HepG2 (cell line): ENCODE data around the gene SRRT. TPM values are rescaled to one million over a fixed set of nuclear protein-coding genes. Genes with fewer than 3 reads are reported as not detected.

Experiments
- ASH2L ChIP-seq: fragments of 300-600, 200-600 bp; sonication (generic); IDR thresholded peaks from 2 replicates; pipeline ENCODE4 v1.7.0; 2017; ENCODE audit warnings: low read depth, mild to moderate bottlenecking, moderate library complexity, mixed read lengths, low read length; ENCODE audit not compliant: insufficient read length
- BCL3 ChIP-seq: sonication (generic); formaldehyde crosslinking; IDR thresholded peaks from 2 replicates; pipeline ENCODE4 v1.5.1; 2020; ENCODE audit warnings: mild to moderate bottlenecking, missing genetic modification reagents, moderate library complexity
- FOXP4 ChIP-seq: sonication (generic); formaldehyde crosslinking; IDR thresholded peaks from 2 replicates; pipeline ENCODE4 v1.4.0; 2020; ENCODE audit warnings: missing genetic modification reagents
- HNF1B ChIP-seq: sonication (generic); formaldehyde crosslinking; IDR thresholded peaks from 2 replicates; pipeline ENCODE4 v1.5.1; 2020; ENCODE audit warnings: mild to moderate bottlenecking, moderate library complexity, missing genetic modification reagents
- KDM2A ChIP-seq: sonication (generic); formaldehyde crosslinking; IDR thresholded peaks from 2 replicates; pipeline ENCODE4 v1.4.0; 2020; ENCODE audit warnings: low read depth, missing genetic modification reagents, borderline replicate concordance
- MIER2 ChIP-seq: IDR thresholded peaks from 2 replicates; pipeline ENCODE4 v1.6.1; 2016; ENCODE audit warnings: missing biosample characterization, missing genetic modification reagents
- NR2F6 ChIP-seq, 2 experiments: IDR thresholded peaks; 2 replicates each; pipeline ENCODE4 v1.6.1; 2016; ENCODE audit warnings: antibody characterized with exemption in 1 of 2, mild to moderate bottlenecking in 1 of 2
- RFX1 ChIP-seq: fragments of 450-650 bp; IDR thresholded peaks from 2 replicates; pipeline ENCODE4 v1.6.1; 2017
- SNAPC2 ChIP-seq: sonication (generic); formaldehyde crosslinking; IDR thresholded peaks from 2 replicates; pipeline ENCODE4 v1.8.1; 2022; ENCODE audit warnings: mild to moderate bottlenecking, missing genetic modification reagents
- SOX5 ChIP-seq: IDR thresholded peaks from 2 replicates; pipeline ENCODE4 v1.6.1; 2016; ENCODE audit warnings: borderline replicate concordance
- SOX6 ChIP-seq, 2 experiments: fragments of 450-650 bp in 1 of 2; sonication (generic) in 1 of 2; formaldehyde crosslinking in 1 of 2; IDR thresholded peaks; 2 replicates each; pipeline versions ENCODE4 v1.4.0 to v1.6.1; 2017 to 2020; ENCODE audit warnings: antibody characterized with exemption in 1 of 2, mild to moderate bottlenecking in 1 of 2, missing genetic modification reagents in 1 of 2
- TBX2 ChIP-seq: sonication (generic); formaldehyde crosslinking; IDR thresholded peaks from 2 replicates; pipeline ENCODE4 v1.5.0; 2020; ENCODE audit warnings: missing genetic modification reagents, mild to moderate bottlenecking, borderline replicate concordance
- THAP11 ChIP-seq: IDR thresholded peaks from 2 replicates; pipeline ENCODE4 v1.6.1; 2016; ENCODE audit warnings: missing biosample characterization, missing genetic modification reagents
- ZBTB20 ChIP-seq: sonication (generic); formaldehyde crosslinking; IDR thresholded peaks from 2 replicates; pipeline ENCODE4 v1.8.1; 2023; ENCODE audit warnings: missing genetic modification reagents, low read depth, mild to moderate bottlenecking, borderline replicate concordance
- ZC3H13 ChIP-seq: sonication (generic); formaldehyde crosslinking; IDR thresholded peaks from 2 replicates; pipeline ENCODE4 v1.8.1; 2023; ENCODE audit warnings: mild to moderate bottlenecking, missing genetic modification reagents, moderate library complexity
- ZNF619 ChIP-seq: sonication (generic); formaldehyde crosslinking; IDR thresholded peaks from 2 replicates; pipeline ENCODE4 v1.4.0; 2020; ENCODE audit warnings: mild to moderate bottlenecking, missing genetic modification reagents
- ZNF709 ChIP-seq: sonication (generic); formaldehyde crosslinking; IDR thresholded peaks from 2 replicates; pipeline ENCODE4 v1.5.0; 2020; ENCODE audit warnings: mild to moderate bottlenecking, missing genetic modification reagents
- ZNF770 ChIP-seq: sonication (generic); formaldehyde crosslinking; IDR thresholded peaks from 2 replicates; pipeline ENCODE4 v1.5.0; 2020; ENCODE audit warnings: mild to moderate bottlenecking, missing genetic modification reagents
- ZNF781 ChIP-seq: sonication (generic); formaldehyde crosslinking; IDR thresholded peaks from 2 replicates; pipeline ENCODE4 v1.5.1; 2020; ENCODE audit warnings: borderline replicate concordance, mild to moderate bottlenecking, missing genetic modification reagents; ENCODE audit errors: not compliant biosample characterization
- polyA plus RNA-seq, 8 experiments: library from polyadenylated mRNA; depleted of rRNA in 3 of 8; stranded (reverse) in 7 of 8; unstranded in 1 of 8; fragments of >200 nt; fragmentation: Illumina TruSeq in 4 of 8; extraction: Trizol in 4 of 8; gene quantifications; 2 replicates each; pipeline versions ENCODE4 v1.2.1 to v1.2.3, GENCODE V29; 2011 to 2016; ENCODE audit warnings: low read depth in 4 of 8, missing spikeins in 1 of 8, mixed read lengths in 1 of 8; ENCODE audit not compliant: insufficient read depth in 1 of 8
- total RNA-seq, 5 experiments: library from RNA; depleted of rRNA; stranded (reverse); fragments of >200 nt; fragmentation: Illumina TruSeq; extraction: Trizol; gene quantifications; 2 replicates each; pipeline ENCODE4 v1.2.3, GENCODE V29; 2016; ENCODE audit warnings: low read depth in 1 of 5

SRRT gene
- total and polyA plus RNA-seq, 2 of the 13 experiments (the other 11 are each of a cell fraction or from before 2014, with no cell fraction given) = 26.2 to 106 TPM

GRCh38 chr7:100827330-100828226, 47.3 kb upstream of the SRRT start, which contains the start of gene EPHB4 (continued):
- TF ChIP-seq FOXP4 = peak; percentile 66
- no peak for TF ChIP-seq NR2F6 (IDR thresholded peaks at IDR 0.05)
- peak; percentile 33 for TF ChIP-seq NR2F6 (CRISPR knock-in tag; IDR thresholded peaks at IDR 0.05)
- TF ChIP-seq RFX1 = no peak
- TF ChIP-seq ZNF770 (CRISPR knock-in tag) = peak; percentile 79
- peak; percentile 8; the same call in 1 of the 2 replicates for TF ChIP-seq SOX5
- TF ChIP-seq THAP11 (CRISPR knock-in tag) = peak; percentile 17; the same call in 1 of the 2 replicates
- no peak; the same call in 1 of the 2 replicates for TF ChIP-seq ZNF709
- TF ChIP-seq ZNF781 (CRISPR knock-in tag) = no peak
- peak; percentile 70 for TF ChIP-seq ASH2L
- TF ChIP-seq HNF1B = peak; percentile 78
- TF ChIP-seq ZNF619 (CRISPR knock-in tag) = peak; percentile 87; the same call in 1 of the 2 replicates
- peak; percentile 45; the same call in 1 of the 2 replicates for TF ChIP-seq SNAPC2 (CRISPR knock-in tag)
- TF ChIP-seq MIER2 (CRISPR knock-in tag) = peak; percentile 52; the same call in 1 of the 2 replicates
- TF ChIP-seq KDM2A (CRISPR knock-in tag) = peak; percentile 74
- TF ChIP-seq ZBTB20 (CRISPR knock-in tag) = 0 out of 2 replicates have a peak, but pooled peaks have one; percentile 18
- 0 out of 2 replicates have a peak, but pooled peaks have one; percentile 27 for TF ChIP-seq ZC3H13 (CRISPR knock-in tag)
- TF ChIP-seq BCL3 = peak; percentile 58; the same call in 1 of the 2 replicates
- peak; percentile 66; the same call in 1 of the 2 replicates for TF ChIP-seq TBX2 (CRISPR knock-in tag)
- no peak for TF ChIP-seq SOX6 (IDR thresholded peaks at IDR 0.05)
- TF ChIP-seq SOX6 (CRISPR knock-in tag; IDR thresholded peaks at IDR 0.05) = peak; percentile 74
